Breast epithelium (tissue), 4 donors: ENCODE results near the gene DDX10. TPM values are rescaled to one million over a fixed set of nuclear protein-coding genes. Genes with fewer than 3 reads are reported as not detected.

Experiments used
- DNase-seq, 2 donors: peaks; one replicate each; pipeline ENCODE4 v3.0.0-alpha.2; 2019; ENCODE audit warnings: low spot score in 2 of 2
- H3K27ac ChIP-seq, 2 donors: fragments of 200-600 bp; sonication (generic) in 1 of 2; one replicate each; pipeline ENCODE4 v1.5.1; 2016 to 2019; ENCODE audit warnings: mild to moderate bottlenecking in 1 of 2
- H3K27me3 ChIP-seq, 2 donors: fragments of 200-600 bp; sonication (generic) in 1 of 2; one replicate each; pipeline versions ENCODE4 v1.5.1 to v1.6.0; 2017 to 2019; ENCODE audit warnings: control low read depth in 1 of 2, mild to moderate bottlenecking in 1 of 2
- H3K36me3 ChIP-seq: fragments of 200-600 bp; one replicate; pipeline ENCODE4 v1.5.1; 2019
- H3K4me1 ChIP-seq, 2 donors: fragments of 200-600 bp; sonication (generic); one replicate each; pipeline ENCODE4 v1.5.1; 2016 to 2019; ENCODE audit warnings: control low read depth in 1 of 2
- H3K4me3 ChIP-seq, 3 donors: fragments of 200-600 bp; sonication (generic); 1 replicate in 2 of 3; 2 replicates in 1 of 3; pipeline ENCODE4 v1.5.1; 2016 to 2019; ENCODE audit warnings: mild to moderate bottlenecking in 3 of 3, moderate library complexity in 2 of 3
- H3K9me3 ChIP-seq, 2 donors: fragments of 200-600 bp; sonication (generic) in 1 of 2; one replicate each; pipeline ENCODE4 v1.5.1; 2016 to 2019; ENCODE audit warnings: control low read depth in 1 of 2
- CTCF ChIP-seq, 3 donors: fragments of 450-650 bp; IDR thresholded peaks; one replicate each; pipeline ENCODE4 v1.5.1; 2016 to 2017; ENCODE audit warnings: antibody characterized with exemption in 3 of 3, mild to moderate bottlenecking in 3 of 3, moderate library complexity in 3 of 3
- POLR2A ChIP-seq: fragments of 450-650 bp; IDR thresholded peaks from one replicate; pipeline ENCODE4 v1.6.1; 2016; ENCODE audit warnings: antibody characterized with exemption, mild to moderate bottlenecking, moderate library complexity
- POLR2AphosphoS5 ChIP-seq, 3 donors: sonication (generic); formaldehyde crosslinking; IDR thresholded peaks; one replicate each; pipeline ENCODE4 v1.6.1; 2017; ENCODE audit warnings: antibody characterized with exemption in 3 of 3
- intact Hi-C: fragments of 100-400 bp; cut with DNase I; formaldehyde crosslinking; loops from one replicate; pipeline ENCODE4 v1.15.1; 2023; ENCODE audit warnings: low total_unique reads
- total RNA-seq, 3 donors: library from RNA; depleted of rRNA; stranded (reverse); fragments of >200 nt; gene quantifications; one replicate each; pipeline ENCODE4 v1.1.0, GENCODE V29; 2016

The DDX10 gene
- total RNA-seq, 3 donors from 2014 or later, result 17.3 to 41.9 (median 29.5) TPM

GRCh38 chr11:108786281-108786990, 121.6 kb downstream of the DDX10 start:
- H3K27me3 ChIP-seq, result no peaks in the 10 kb centered on the region
- H3K27ac ChIP-seq, result no peak overlapping the region
- TF ChIP-seq POLR2AphosphoS5 (IDR thresholded peaks at IDR 0.05) (no peak), CTCF (IDR thresholded peaks at IDR 0.05) (no peak), POLR2A (no peak)
- no peaks in the 10 kb centered on the region for H3K9me3 ChIP-seq
- DNase-seq, result no peak
- H3K4me1 ChIP-seq, result no peaks in the 10 kb centered on the region
- no peaks in the 10 kb centered on the region for H3K36me3 ChIP-seq
- intact Hi-C loops, result no loop called here
- no peak overlapping the region for H3K4me3 ChIP-seq

- Histone ChIP-seq H3K36me3 (no peaks in the 10 kb centered on the region), H3K4me1 (no peaks in the 10 kb centered on the region), H3K27ac (no peak overlapping the region), H3K27me3 (no peaks in the 10 kb centered on the region), H3K9me3 (no peaks in the 10 kb centered on the region), H3K4me3 (no peak overlapping the region)
- no peak for TF ChIP-seq POLR2A
- TF ChIP-seq CTCF (IDR thresholded peaks at IDR 0.05), result no peak
- no peak for TF ChIP-seq POLR2AphosphoS5 (IDR thresholded peaks at IDR 0.05)
- DNase-seq, result no peak
- intact Hi-C loops, result no loop called here
Measured at GRCh38 chr11:108787105-108787504, 122.2 kb downstream of the DDX10 start.

- no peaks in the 10 kb centered on the region for H3K4me1 ChIP-seq
- H3K27ac ChIP-seq, result no peak overlapping the region
- no peak for TF ChIP-seq CTCF (IDR thresholded peaks at IDR 0.05)
- no peak for TF ChIP-seq POLR2A
- TF ChIP-seq POLR2AphosphoS5 (IDR thresholded peaks at IDR 0.05), result no peak
- no peak overlapping the region for H3K4me3 ChIP-seq
- H3K36me3 ChIP-seq, result no peaks in the 10 kb centered on the region
- H3K9me3 ChIP-seq, result no peaks in the 10 kb centered on the region
- intact Hi-C loops, result no loop called here
- H3K27me3 ChIP-seq, result no peaks in the 10 kb centered on the region
- no peak for DNase-seq
Measured at GRCh38 chr11:108788565-108789199, 123.8 kb downstream of the DDX10 start.

GRCh38 chr11:108790501-108791299, 125.8 kb downstream of the DDX10 start:
- H3K27ac ChIP-seq, result no peak overlapping the region
- no peak overlapping the region for H3K4me3 ChIP-seq
- no peaks in the 10 kb centered on the region for H3K36me3 ChIP-seq
- intact Hi-C loops, result no loop called here
- no peak for TF ChIP-seq POLR2A
- no peak for TF ChIP-seq POLR2AphosphoS5 (IDR thresholded peaks at IDR 0.05)
- TF ChIP-seq CTCF (IDR thresholded peaks at IDR 0.05), result no peak
- no peaks in the 10 kb centered on the region for H3K4me1 ChIP-seq
- H3K9me3 ChIP-seq, result no peaks in the 10 kb centered on the region
- no peaks in the 10 kb centered on the region for H3K27me3 ChIP-seq
- DNase-seq, result no peak

GRCh38 chr11:108793138-108793537, 128.3 kb downstream of the DDX10 start:
- Histone ChIP-seq H3K4me3 (no peak overlapping the region), H3K27me3 (no peaks in the 10 kb centered on the region), H3K4me1 (no peaks in the 10 kb centered on the region), H3K27ac (no peak overlapping the region), H3K36me3 (no peaks in the 10 kb centered on the region), H3K9me3 (no peaks in the 10 kb centered on the region)
- TF ChIP-seq POLR2AphosphoS5 (IDR thresholded peaks at IDR 0.05), result no peak
- no peak for TF ChIP-seq POLR2A
- TF ChIP-seq CTCF (IDR thresholded peaks at IDR 0.05), result no peak
- intact Hi-C loops, result no loop called here
- DNase-seq, result no peak
